Activated CD8-positive, alpha-beta memory T cell treated with anti-CD3 and anti-CD28 coated beads, Interleukin-2, amount 10 ng/mL, durations not matched to agents 7 days and 5 days (primary cell): ENCODE measurements around the gene ADH1C. TPM values are rescaled to one million over a fixed set of nuclear protein-coding genes. Genes with fewer than 3 reads are reported as not detected.

Experiments used
- ATAC-seq: fragments of 150-1000 bp; cut with Tn5 transposase; one replicate; pipeline ENCODE4 v1.10.0; 2021; ENCODE audit warnings: moderate library complexity
- CTCF ChIA-PET: fragments of 350-600 bp; sonication (Branson Sonifier 250); formaldehyde crosslinking; loops from one replicate; lab custom pipeline; 2021; ENCODE audit warnings: antibody characterized with exemption; lab: Charles Lee
- DNase-seq: peaks from one replicate; pipeline ENCODE4 v3.0.0-alpha.2; 2020
- H3K27ac Mint-ChIP-seq: one replicate; pipeline ENCODE4 v1.8.0; 2021; ENCODE audit warnings: mild to moderate bottlenecking, mixed read lengths
- H3K27me3 Mint-ChIP-seq: one replicate; pipeline ENCODE4 v1.8.0; 2021; ENCODE audit warnings: mixed read lengths
- H3K36me3 Mint-ChIP-seq: one replicate; pipeline ENCODE4 v1.8.0; 2021; ENCODE audit warnings: mild to moderate bottlenecking, mixed read lengths
- H3K4me1 Mint-ChIP-seq: one replicate; pipeline ENCODE4 v1.8.0; 2021; ENCODE audit warnings: mixed read lengths
- H3K4me3 Mint-ChIP-seq: one replicate; pipeline ENCODE4 v1.8.0; 2021; ENCODE audit warnings: mild to moderate bottlenecking, moderate library complexity, mixed read lengths
- H3K9me3 Mint-ChIP-seq: one replicate; pipeline ENCODE4 v1.8.0; 2022; ENCODE audit warnings: low read depth, mixed read lengths
- total RNA-seq, 2 experiments: library from RNA; stranded (reverse); gene quantifications; one replicate each; pipeline ENCODE4 v1.2.3, GENCODE V29; 2021

ADH1C gene
- total RNA-seq, 2 experiments from 2014 or later: not detected

DNA sequence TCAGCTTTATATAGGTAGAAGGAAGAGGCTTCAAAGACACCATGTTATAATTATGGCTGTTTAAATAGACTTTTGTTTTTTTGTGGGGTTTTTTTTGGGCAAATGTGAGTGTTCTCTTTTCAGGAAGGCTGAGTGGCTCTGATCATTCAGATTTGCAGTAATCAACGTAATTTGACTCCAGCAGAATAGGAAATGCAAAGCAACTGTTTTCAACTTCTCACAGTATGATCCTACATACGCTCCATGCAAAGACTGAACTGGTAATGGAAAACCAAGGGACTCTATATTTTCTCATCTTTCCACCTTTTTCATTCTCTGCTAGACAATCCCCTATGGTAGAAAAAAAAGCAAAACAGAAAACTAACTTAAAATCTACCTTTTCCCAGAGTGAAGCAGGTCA, 42.2 kb downstream of the ADH1C start:
- H3K27me3 Mint-ChIP-seq: peaks cover 6% of the 10 kb centered on the region
- ATAC-seq: no peak
- CTCF ChIA-PET: no interaction called here

DNA sequence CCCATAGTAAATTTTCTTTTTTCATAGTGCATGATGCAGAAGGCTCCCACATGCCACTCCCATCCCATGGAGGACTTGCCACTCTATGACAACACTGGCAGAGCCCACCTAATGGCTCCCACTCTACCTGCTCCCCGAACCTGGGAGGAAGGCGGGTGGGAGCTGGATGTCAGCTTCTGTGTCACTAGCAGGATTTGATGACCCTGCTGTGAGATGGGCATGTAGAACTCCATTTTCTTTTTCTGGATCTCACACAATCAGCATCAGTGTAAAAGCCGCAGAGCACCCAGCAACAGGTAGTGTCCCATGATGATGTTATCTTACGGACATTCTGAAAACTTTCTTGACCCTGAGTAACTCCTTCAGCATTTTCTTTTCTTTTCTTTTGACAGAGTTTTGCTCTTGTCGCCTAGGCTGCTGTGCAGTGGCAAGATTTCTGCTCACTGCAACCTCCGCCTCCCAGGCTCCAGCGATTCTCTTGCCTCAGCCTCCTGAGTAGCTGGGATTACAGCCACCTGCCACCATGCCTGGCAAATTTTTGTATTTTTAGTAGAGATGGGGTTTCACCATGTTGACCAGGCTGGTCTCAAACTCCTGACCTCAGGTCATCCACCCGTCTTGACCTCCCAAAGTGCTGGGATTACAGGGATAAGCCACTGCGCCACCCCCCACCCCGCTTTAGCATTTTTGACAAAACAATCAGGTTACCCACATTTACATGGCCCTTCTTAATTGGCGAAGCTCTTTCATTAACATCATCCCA, 46.7 kb downstream of the ADH1C start:
- H3K4me1 Mint-ChIP-seq: no peaks in the 10 kb centered on the region
- CTCF ChIA-PET: no interaction called here
- H3K36me3 Mint-ChIP-seq: no peaks in the 10 kb centered on the region
- DNase-seq: no peak
- no peaks in the 10 kb centered on the region for H3K9me3 Mint-ChIP-seq
- H3K27ac Mint-ChIP-seq: no peak overlapping the region
- H3K4me3 Mint-ChIP-seq: no peak overlapping the region
- ATAC-seq: no peak
- peaks cover 6% of the 10 kb centered on the region for H3K27me3 Mint-ChIP-seq

More for the DNA sequence above, 42.2 kb downstream of the ADH1C start:
- DNase-seq: no peak
- Mint-ChIP-seq H3K36me3 (no peaks in the 10 kb centered on the region), H3K9me3 (no peaks in the 10 kb centered on the region), H3K4me3 (no peak overlapping the region), H3K27ac (no peak overlapping the region), H3K4me1 (no peaks in the 10 kb centered on the region)

DNA sequence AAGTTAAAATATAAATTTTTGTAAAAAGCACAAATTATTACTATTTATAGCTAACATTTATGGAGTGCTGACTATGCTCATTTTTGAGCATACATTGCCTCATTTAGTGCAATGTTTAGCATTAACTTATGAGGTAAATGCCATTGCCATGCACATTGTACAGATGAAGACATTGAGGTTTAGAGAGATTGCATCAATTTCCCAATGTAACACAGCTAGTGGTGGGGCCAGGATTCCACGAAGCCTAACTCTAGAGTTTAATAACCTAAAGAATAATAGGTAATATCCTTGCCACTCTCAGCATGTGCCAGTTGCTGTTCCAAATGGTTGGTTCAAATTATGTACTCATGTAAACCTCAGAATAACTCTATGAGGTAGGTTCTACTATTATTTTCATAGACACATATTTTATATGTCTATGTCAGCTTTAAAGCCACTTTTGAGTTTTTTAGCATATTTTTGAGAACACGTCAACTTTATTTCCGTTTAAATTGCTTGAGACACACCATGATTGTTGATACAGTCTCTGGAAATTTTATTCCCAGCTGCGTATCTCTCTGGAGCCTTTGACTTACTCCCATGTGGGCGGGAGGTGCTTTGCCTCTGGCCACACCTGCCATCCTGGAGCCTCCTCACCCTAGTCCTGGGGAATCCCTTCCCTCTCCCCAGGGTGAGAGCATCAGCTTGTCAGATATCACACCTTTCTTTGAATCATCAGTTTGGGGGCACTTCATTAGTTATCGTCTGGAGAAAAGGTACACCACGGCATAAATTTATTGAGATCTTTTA, 51.0 kb downstream of the ADH1C start:
- CTCF ChIA-PET: no interaction called here
- H3K4me3 Mint-ChIP-seq: no peak overlapping the region
- H3K36me3 Mint-ChIP-seq: no peaks in the 10 kb centered on the region
- no peak overlapping the region for H3K27ac Mint-ChIP-seq
- no peaks in the 10 kb centered on the region for H3K27me3 Mint-ChIP-seq
- DNase-seq: no peak
- no peak for ATAC-seq
- H3K4me1 Mint-ChIP-seq: no peaks in the 10 kb centered on the region
- no peaks in the 10 kb centered on the region for H3K9me3 Mint-ChIP-seq

DNA sequence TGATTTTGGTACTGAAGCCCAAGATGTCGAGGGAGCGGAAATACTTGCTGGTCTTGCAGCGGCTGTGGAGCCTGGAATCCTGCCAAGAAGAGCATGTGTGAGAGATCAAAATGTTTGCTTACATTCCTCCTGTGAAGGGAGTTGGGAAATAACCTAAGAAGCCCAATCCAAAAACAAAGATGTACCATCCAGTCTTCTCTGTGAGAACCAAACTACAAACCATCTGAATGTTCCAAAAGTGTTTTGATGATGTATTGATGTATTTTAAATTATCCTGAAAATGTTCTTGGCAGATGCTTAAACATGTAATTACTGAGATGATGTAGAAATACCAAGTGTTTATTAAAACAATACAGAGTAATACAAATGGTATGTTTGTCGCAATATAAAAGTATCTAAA, 51.6 kb downstream of the ADH1C start:
- CTCF ChIA-PET: no interaction called here
- peaks cover 4% of the 10 kb centered on the region for H3K9me3 Mint-ChIP-seq

DNA sequence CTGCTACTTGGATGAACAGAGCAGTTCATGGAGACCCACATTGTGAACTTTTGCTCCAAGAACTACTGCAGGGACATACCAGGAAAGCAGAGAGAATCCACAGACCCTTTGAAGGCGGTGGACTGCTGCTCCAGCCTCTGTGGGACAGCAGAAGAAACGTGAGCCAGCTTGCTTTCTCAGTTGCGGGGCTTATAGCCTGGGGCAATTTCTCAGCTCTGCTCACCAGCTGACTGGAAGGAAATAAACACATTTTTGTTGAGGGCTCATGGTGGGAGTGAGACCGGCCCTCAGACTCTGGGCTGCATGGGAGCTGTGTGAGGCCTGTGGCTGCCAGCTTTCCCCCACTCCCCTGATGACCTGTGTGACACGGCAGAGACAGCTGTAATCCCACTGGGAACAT, 59.2 kb downstream of the ADH1C start:
- Mint-ChIP-seq H3K36me3 (no peaks in the 10 kb centered on the region), H3K27me3 (no peaks in the 10 kb centered on the region), H3K4me1 (no peaks in the 10 kb centered on the region), H3K27ac (no peak overlapping the region), H3K9me3 (peaks cover 4% of the 10 kb centered on the region), H3K4me3 (no peak overlapping the region)
- ATAC-seq (no peak), DNase-seq (no peak)
- CTCF ChIA-PET: interaction anchor here (0.7 kb wide), 1 partner anchor 181 kb away, joined by 3 read pairs; no protein-coding TSS in a partner anchor

More for the DNA sequence above, 51.6 kb downstream of the ADH1C start:
- H3K27me3 Mint-ChIP-seq: no peaks in the 10 kb centered on the region
- H3K4me3 Mint-ChIP-seq: no peak overlapping the region
- H3K4me1 Mint-ChIP-seq: no peaks in the 10 kb centered on the region
- H3K36me3 Mint-ChIP-seq: no peaks in the 10 kb centered on the region
- no peak overlapping the region for H3K27ac Mint-ChIP-seq
- DNase-seq (no peak), ATAC-seq (no peak)

DNA sequence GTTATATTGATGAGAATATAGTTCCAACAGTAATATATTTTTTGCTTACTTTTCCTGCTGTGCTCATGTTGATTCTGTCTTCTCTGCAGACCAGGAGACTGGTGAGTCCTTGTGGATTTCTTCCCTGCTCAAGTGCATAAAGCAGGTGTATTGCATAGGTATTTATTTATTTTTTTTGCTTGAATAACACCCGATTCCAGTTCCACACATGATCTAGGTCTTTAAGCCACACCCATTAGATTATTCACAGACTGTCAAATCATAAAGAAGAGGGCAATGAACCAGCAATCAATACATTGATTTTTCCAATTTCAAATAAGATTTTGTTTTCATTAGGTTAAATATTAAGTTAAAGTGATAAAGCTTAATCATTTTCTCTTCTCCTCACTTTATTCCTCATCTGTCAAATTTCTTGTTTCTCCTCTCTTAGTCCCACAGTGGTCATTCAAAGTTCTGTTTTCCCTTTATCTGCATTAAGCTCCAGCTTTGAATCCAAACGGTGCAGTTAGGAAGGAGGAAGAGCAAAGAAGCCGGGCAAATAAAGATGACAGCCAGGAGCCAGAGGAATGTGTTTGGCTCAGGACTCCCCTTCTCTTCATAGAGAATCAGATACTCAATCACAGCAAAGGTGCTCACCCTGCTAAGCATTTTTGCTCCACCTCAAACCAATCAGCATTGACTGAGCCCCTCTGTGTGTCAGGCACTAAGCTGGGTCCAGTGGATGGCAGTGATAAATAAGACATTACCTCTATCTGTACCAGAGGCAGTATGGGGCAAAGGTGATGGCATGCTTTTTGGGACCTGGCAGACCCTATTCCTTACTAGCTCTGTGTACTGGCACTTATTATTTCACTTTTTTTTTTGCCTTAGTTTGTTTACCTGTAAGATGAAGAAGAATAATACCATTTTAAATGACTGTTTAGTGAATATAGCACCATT, 61.4 kb downstream of the ADH1C start, which contains the start of gene ADH1A:
Gene ADH1A (minus strand): TSS at position 138 of the 939 bp plus-strand sequence. CDS start 71 bp downstream, at position 67.
- Mint-ChIP-seq H3K9me3 (peaks cover under 1% of the 10 kb centered on the region), H3K4me1 (no peaks in the 10 kb centered on the region), H3K27me3 (no peaks in the 10 kb centered on the region), H3K27ac (no peak within 1 kb of the TSS), H3K4me3 (no peak within 1 kb of the TSS), H3K36me3 (no peaks in the 10 kb centered on the region)
- DNase-seq (no peak), ATAC-seq (no peak)
- CTCF ChIA-PET: no interaction called here

Other genes starting within 250 kb of the ADH1C start
- gene ADH4, start 208.4 kb downstream of the ADH1C start, total RNA-seq: not detected
- gene ADH6, start 133.5 kb downstream of the ADH1C start, total RNA-seq: not detected
- not detected for gene ADH1A, start 61.8 kb downstream of the ADH1C start, total RNA-seq
- gene ADH1B, start 31.3 kb downstream of the ADH1C start, total RNA-seq: not detected
- not detected for gene ADH7, start 82.6 kb upstream of the ADH1C start, total RNA-seq
- not detected for gene C4orf17, start 158.3 kb upstream of the ADH1C start, total RNA-seq
- 1 to 10 TPM; 7.9 to 8.6 TPM for gene TRMT10A, start 211.3 kb upstream of the ADH1C start, total RNA-seq
- under 1 TPM in 1 of 2 experiments, not detected in 1; 0.61 TPM for gene MTTP, start 222.1 kb upstream of the ADH1C start, total RNA-seq